Trophoblast cell (in vitro differentiated cells and primary cell): ENCODE data around the gene TMC4.
A peak's percentile ranks its signal among the peaks of the same experiment; 100 is the strongest.

Experiments
- DNase-seq, 2 donors: peaks; one replicate each; pipeline ENCODE4 v3.0.0-alpha.2; 2016
- H2AFZ ChIP-seq: 2 replicates; pipeline ENCODE4 v1.6.1; 2013; ENCODE audit warnings: low read length, moderate library complexity, mild to moderate bottlenecking; ENCODE audit not compliant: insufficient read depth, poor library complexity
- H2AK5ac ChIP-seq: 2 replicates; pipeline ENCODE4 v1.6.1; 2013; ENCODE audit warnings: mild to moderate bottlenecking, low read length
- H2BK120ac ChIP-seq: 2 replicates; pipeline ENCODE4 v1.6.1; 2013; ENCODE audit warnings: low read length, mild to moderate bottlenecking, moderate library complexity; ENCODE audit not compliant: insufficient read depth, poor library complexity
- H2BK12ac ChIP-seq: 2 replicates; pipeline ENCODE4 v1.6.1; 2013; ENCODE audit warnings: mild to moderate bottlenecking, low read length, moderate library complexity
- H2BK5ac ChIP-seq: 2 replicates; pipeline ENCODE4 v1.6.1; 2013; ENCODE audit warnings: low read length, low read depth, moderate library complexity, mild to moderate bottlenecking; ENCODE audit not compliant: poor library complexity
- H3K14ac ChIP-seq: 2 replicates; pipeline ENCODE4 v1.6.1; 2013; ENCODE audit warnings: mild to moderate bottlenecking, low read length
- H3K18ac ChIP-seq: 2 replicates; pipeline ENCODE4 v1.6.1; 2013; ENCODE audit warnings: mild to moderate bottlenecking, low read length
- H3K23ac ChIP-seq: 2 replicates; pipeline ENCODE4 v1.6.1; 2013; ENCODE audit warnings: low read length
- H3K27ac ChIP-seq: 2 replicates; pipeline ENCODE4 v1.5.1; 2013; ENCODE audit warnings: low read depth, mild to moderate bottlenecking, inconsistent platforms, low read length, moderate library complexity
- H3K27me3 ChIP-seq: 2 replicates; pipeline ENCODE4 v1.6.1; 2013; ENCODE audit warnings: inconsistent platforms, mild to moderate bottlenecking, low read length, moderate library complexity; ENCODE audit not compliant: insufficient read depth
- H3K36me3 ChIP-seq, 2 experiments: 1 replicate in 1 of 2; 2 replicates in 1 of 2; pipeline ENCODE4 v1.6.1; 2013; ENCODE audit warnings: low read length in 2 of 2, mild to moderate bottlenecking in 2 of 2, moderate library complexity in 1 of 2; ENCODE audit not compliant: insufficient read depth in 2 of 2, control insufficient read depth in 1 of 2
- H3K4ac ChIP-seq: 2 replicates; pipeline ENCODE4 v1.6.1; 2013; ENCODE audit warnings: low read depth, mild to moderate bottlenecking, low read length, moderate library complexity
- H3K4me1 ChIP-seq, 2 experiments: 1 replicate in 1 of 2; 2 replicates in 1 of 2; pipeline ENCODE4 v1.6.1; 2013; ENCODE audit warnings: low read length in 2 of 2, mild to moderate bottlenecking in 2 of 2, moderate library complexity in 1 of 2; ENCODE audit not compliant: insufficient read depth in 2 of 2, control insufficient read depth in 1 of 2
- H3K4me2 ChIP-seq: 2 replicates; pipeline ENCODE4 v1.6.1; 2013; ENCODE audit warnings: inconsistent platforms, mild to moderate bottlenecking, low read length, moderate library complexity
- H3K4me3 ChIP-seq: 2 replicates; pipeline ENCODE4 v1.5.1; 2013; ENCODE audit warnings: mild to moderate bottlenecking, low read depth, low read length, inconsistent platforms
- H3K79me1 ChIP-seq: one replicate; pipeline ENCODE4 v1.6.1; 2013; ENCODE audit warnings: low read length
- H3K79me2 ChIP-seq: 2 replicates; pipeline ENCODE4 v1.6.1; 2013; ENCODE audit warnings: low read length, mild to moderate bottlenecking; ENCODE audit not compliant: control insufficient read depth, insufficient read depth, poor library complexity
- H3K9ac ChIP-seq: 2 replicates; pipeline ENCODE4 v1.6.1; 2013; ENCODE audit warnings: mild to moderate bottlenecking, low read length
- H3K9me3 ChIP-seq: 2 replicates; pipeline ENCODE4 v1.6.1; 2013; ENCODE audit warnings: low read depth, mild to moderate bottlenecking, control low read depth, inconsistent platforms, low read length; ENCODE audit not compliant: insufficient read depth
- H4K12ac ChIP-seq: 2 replicates; pipeline ENCODE4 v1.6.1; 2013; ENCODE audit warnings: low read depth, mild to moderate bottlenecking, low read length, moderate library complexity
- H4K8ac ChIP-seq: 2 replicates; pipeline ENCODE4 v1.6.1; 2013; ENCODE audit warnings: low read depth, mild to moderate bottlenecking, low read length, moderate library complexity
- H4K91ac ChIP-seq: one replicate; pipeline ENCODE4 v1.6.1; 2013; ENCODE audit warnings: low read depth, mild to moderate bottlenecking, low read length, moderate library complexity
- WGBS: extraction: QIAGEN DNeasy Blood & Tissue Kit; methylation state at CpG from one replicate; pipeline ENCODE4 v1.1.7; 2013; ENCODE audit warnings: missing lambda C conversion rate; ENCODE audit not compliant: insufficient read length, insufficient coverage; ENCODE audit errors: extremely low coverage; 5-methylcytosine and 5-hydroxymethylcytosine counted together

TMC4 gene

DNA sequence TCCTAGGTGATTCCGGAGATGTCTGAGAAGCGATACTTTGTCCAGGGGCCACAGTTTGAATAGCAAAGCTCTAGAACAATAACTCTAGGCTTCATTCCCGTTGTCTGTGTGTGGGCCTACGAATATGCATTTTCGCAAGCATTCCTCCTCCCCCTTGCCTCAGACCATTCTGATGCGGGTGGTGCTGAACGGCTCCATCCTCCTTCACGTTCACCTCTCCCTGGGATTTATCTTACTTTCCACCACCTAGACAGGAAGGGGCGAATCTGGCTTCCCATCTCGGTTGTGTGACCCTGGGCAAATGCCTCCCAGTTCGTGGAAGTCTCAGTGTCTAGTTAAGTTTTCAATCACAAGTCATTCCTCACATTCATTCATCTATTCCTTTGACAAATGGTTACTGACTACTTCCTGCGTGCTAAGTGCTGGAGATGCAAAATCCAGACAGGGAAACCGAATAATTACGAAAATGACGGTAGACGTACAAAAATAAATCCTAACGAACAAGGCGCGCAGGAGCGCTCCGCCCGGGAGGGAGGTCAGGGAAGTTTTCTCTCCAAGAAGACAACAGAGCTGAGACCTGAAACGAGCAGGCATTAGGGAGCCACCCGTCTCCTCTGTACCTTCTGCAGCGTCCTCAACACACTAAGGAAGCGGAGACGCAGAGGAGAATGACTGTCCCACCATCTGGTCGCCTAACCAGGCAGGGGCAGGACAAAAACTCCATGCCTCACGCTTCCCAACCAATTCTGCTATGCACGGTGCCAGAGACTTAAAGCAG lies 36.7 kb downstream of the TMC4 start:
- peak overlapping the region; percentile 83 for H3K4me2 ChIP-seq
- peaks cover 3% of the 10 kb centered on the region for H3K9me3 ChIP-seq
- H2AFZ ChIP-seq: peak overlapping the region; percentile 42
- no peak overlapping the region for H3K4ac ChIP-seq
- H2BK5ac ChIP-seq: no peak overlapping the region
- no CpG with 5 or more reads among the region's 30 CpGs for WGBS
- H2AK5ac ChIP-seq: no peak overlapping the region
- H3K4me1 ChIP-seq: peaks cover 11 to 15% of the 10 kb centered on the region in 2 experiments
- H3K18ac ChIP-seq: peak overlapping the region; percentile 12
- peak overlapping the region; percentile 45 for H3K27ac ChIP-seq
- peaks cover 8% of the 10 kb centered on the region for H3K79me1 ChIP-seq
- H3K9ac ChIP-seq: peak overlapping the region; percentile 44
- peaks cover 27 to 40% of the 10 kb centered on the region in 2 experiments for H3K36me3 ChIP-seq
- no peak overlapping the region for H4K91ac ChIP-seq
- H4K12ac ChIP-seq: peak overlapping the region; percentile 2
- H3K27me3 ChIP-seq: no peaks in the 10 kb centered on the region
- H4K8ac ChIP-seq: no peak overlapping the region
- peak overlapping the region; percentile 34 for H3K14ac ChIP-seq
- peaks cover 31% of the 10 kb centered on the region for H3K79me2 ChIP-seq
- peak; percentile 38 to 63 for DNase-seq
- peak overlapping the region; percentile 57 for H3K4me3 ChIP-seq
- no peak overlapping the region for H2BK120ac ChIP-seq
- peak overlapping the region; percentile 9 for H3K23ac ChIP-seq
- no peak overlapping the region for H2BK12ac ChIP-seq

GRCh38 chr19:54133957-54134590 lies 38.9 kb downstream of the TMC4 start:
- H3K36me3 ChIP-seq: peaks cover 25 to 36% of the 10 kb centered on the region in 2 experiments

GRCh38 chr19:54133312-54133956 lies 39.5 kb downstream of the TMC4 start:
- Histone ChIP-seq H4K8ac (no peak overlapping the region), H3K79me1 (peaks cover 8% of the 10 kb centered on the region), H3K79me2 (peaks cover 8% of the 10 kb centered on the region), H3K18ac (no peak overlapping the region), H3K23ac (no peak overlapping the region), H2AFZ (no peak overlapping the region), H3K14ac (no peak overlapping the region), H3K36me3 (peaks cover 31 to 36% of the 10 kb centered on the region in 2 experiments), H2AK5ac (no peak overlapping the region), H3K9ac (no peak overlapping the region), H4K12ac (no peak overlapping the region), H3K4me1 (peaks cover 4 to 6% of the 10 kb centered on the region in 2 experiments), H3K27me3 (no peaks in the 10 kb centered on the region), H3K27ac (no peak overlapping the region), H3K9me3 (peaks cover 3% of the 10 kb centered on the region), H3K4ac (no peak overlapping the region), H2BK12ac (no peak overlapping the region), H3K4me3 (peak overlapping the region; percentile 0), H4K91ac (no peak overlapping the region), H2BK120ac (no peak overlapping the region), H3K4me2 (no peak overlapping the region), H2BK5ac (no peak overlapping the region)
- DNase-seq: no peak
- no CpG with 5 or more reads among the region's 10 CpGs for WGBS

More at GRCh38 chr19:54133957-54134590, 38.9 kb downstream of the TMC4 start:
- H3K27me3 ChIP-seq: no peaks in the 10 kb centered on the region
- no peak overlapping the region for H4K91ac ChIP-seq
- H3K4me1 ChIP-seq: peaks cover 10 to 11% of the 10 kb centered on the region in 2 experiments
- no peak overlapping the region for H2BK120ac ChIP-seq
- no peak overlapping the region for H3K4ac ChIP-seq
- H2AFZ ChIP-seq: no peak overlapping the region
- DNase-seq: no peak
- no CpG with 5 or more reads among the region's 2 CpGs for WGBS
- H4K8ac ChIP-seq: no peak overlapping the region
- H3K14ac ChIP-seq: no peak overlapping the region
- H3K23ac ChIP-seq: no peak overlapping the region
- H3K4me3 ChIP-seq: peak overlapping the region; percentile 0
- no peak overlapping the region for H3K27ac ChIP-seq
- no peak overlapping the region for H3K9ac ChIP-seq
- H2AK5ac ChIP-seq: no peak overlapping the region
- H3K4me2 ChIP-seq: no peak overlapping the region
- no peak overlapping the region for H2BK5ac ChIP-seq
- peaks cover 3% of the 10 kb centered on the region for H3K9me3 ChIP-seq
- H2BK12ac ChIP-seq: no peak overlapping the region
- H3K18ac ChIP-seq: no peak overlapping the region
- H3K79me2 ChIP-seq: peaks cover 15% of the 10 kb centered on the region
- no peak overlapping the region for H4K12ac ChIP-seq
- peaks cover 8% of the 10 kb centered on the region for H3K79me1 ChIP-seq

DNA sequence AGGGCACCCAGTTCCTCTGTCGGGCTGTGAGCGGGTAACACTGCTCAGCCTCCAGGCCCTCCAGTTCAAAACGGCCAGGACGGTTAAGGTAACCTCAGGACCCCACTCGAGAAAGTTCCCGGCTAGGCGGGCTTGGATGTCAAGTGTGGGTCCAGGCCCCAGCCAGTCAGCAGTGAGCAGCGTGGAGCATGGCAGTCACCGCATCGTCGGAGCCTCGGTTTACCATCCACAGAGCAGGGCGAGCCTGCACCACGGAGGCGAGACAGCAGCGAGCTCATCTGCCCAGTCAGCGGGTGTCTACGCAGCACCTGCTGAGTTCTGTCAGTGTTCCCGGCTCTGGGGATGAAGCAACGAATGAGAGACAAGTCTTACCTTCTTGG lies 43.4 kb downstream of the TMC4 start:
- Histone ChIP-seq H2BK12ac (no peak overlapping the region), H4K8ac (no peak overlapping the region), H3K9me3 (peaks cover 3% of the 10 kb centered on the region), H3K23ac (no peak overlapping the region), H3K4me1 (no peaks in the 10 kb centered on the region), H3K4ac (no peak overlapping the region), H3K27me3 (no peaks in the 10 kb centered on the region), H2BK5ac (no peak overlapping the region), H3K36me3 (peaks cover 67 to 68% of the 10 kb centered on the region in 2 experiments), H4K91ac (no peak overlapping the region), H3K4me2 (no peak overlapping the region), H3K79me1 (no peaks in the 10 kb centered on the region), H2BK120ac (no peak overlapping the region), H3K79me2 (no peaks in the 10 kb centered on the region), H3K27ac (no peak overlapping the region), H3K14ac (no peak overlapping the region), H3K4me3 (no peak overlapping the region), H2AFZ (no peak overlapping the region), H3K18ac (no peak overlapping the region), H3K9ac (no peak overlapping the region), H2AK5ac (no peak overlapping the region), H4K12ac (no peak overlapping the region)
- WGBS: no CpG with 5 or more reads among the region's 20 CpGs
- DNase-seq: no peak
